Measurements from ENCODE around the gene COL5A1.

GRCh38 chr9:134753191-134753590 lies 111.6 kb downstream of the COL5A1 start:
- TF ChIP-seq EZH2 (IDR thresholded peaks at IDR 0.05), result no peak
- no peak for TF ChIP-seq POLR2AphosphoS5 (IDR thresholded peaks at IDR 0.05; ENCODE audit: borderline replicate concordance, low read depth, low read length)

All from SK-N-MC (cell line).